Measurements from ENCODE around the gene IGSF3.
A peak's percentile ranks its signal among the peaks of the same experiment; 100 is the strongest.
"Not testable (repeated sequence)": the region's sequence is repeated elsewhere in the genome, so short reads cannot be mapped to it uniquely, and the experiment has no call there.

The IGSF3 gene

DNA sequence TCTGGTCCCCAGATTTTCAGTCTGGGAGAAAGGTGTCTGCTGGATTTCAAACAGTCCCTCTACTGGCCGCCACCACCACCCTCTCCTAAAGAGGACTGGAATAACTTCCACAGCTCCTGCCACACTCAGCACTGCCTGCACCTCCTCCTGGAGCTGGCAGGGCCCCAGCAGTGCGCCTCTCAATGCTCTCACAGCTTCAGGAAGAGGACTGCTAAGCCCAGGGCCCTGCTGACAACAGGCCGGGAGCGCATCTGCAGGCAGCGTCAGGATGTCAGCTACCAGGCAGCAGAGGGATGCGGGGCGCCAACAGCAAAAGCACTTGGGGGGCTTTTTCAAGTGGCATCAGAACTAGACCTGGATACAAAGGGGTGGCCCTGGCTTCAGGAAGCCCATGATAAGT, 40.2 kb downstream of the IGSF3 start:
- DNase-seq = not testable (repeated sequence)

- DNase-seq = not testable (repeated sequence)
Measured at GRCh38 chr1:116626915-116627314, 40.6 kb downstream of the IGSF3 start.

GRCh38 chr1:116625155-116625554, 42.4 kb downstream of the IGSF3 start:
- not testable (repeated sequence) for DNase-seq

DNA sequence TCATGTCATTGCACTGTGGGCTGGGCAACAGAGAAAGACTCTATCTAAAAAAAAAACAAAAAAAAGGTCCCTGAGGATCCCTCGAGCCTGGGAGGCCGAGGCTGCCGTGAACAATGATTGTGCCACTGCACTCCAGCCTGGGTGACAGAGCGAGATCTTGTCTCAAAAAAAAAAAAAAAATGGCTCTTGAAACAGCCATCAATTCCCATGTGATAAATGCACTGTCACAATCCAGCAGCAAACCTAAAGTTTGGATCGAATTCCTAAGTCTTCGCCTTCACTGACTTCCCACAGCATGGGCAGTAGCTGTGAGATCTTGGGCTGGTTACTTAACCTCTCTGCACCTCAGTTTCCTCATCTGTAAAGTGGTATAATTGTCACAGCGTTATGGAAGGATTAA, 43.5 kb downstream of the IGSF3 start:
- no peak for DNase-seq

GRCh38 chr1:116622496-116622895, 45.0 kb downstream of the IGSF3 start:
- not testable (repeated sequence) for DNase-seq

DNA sequence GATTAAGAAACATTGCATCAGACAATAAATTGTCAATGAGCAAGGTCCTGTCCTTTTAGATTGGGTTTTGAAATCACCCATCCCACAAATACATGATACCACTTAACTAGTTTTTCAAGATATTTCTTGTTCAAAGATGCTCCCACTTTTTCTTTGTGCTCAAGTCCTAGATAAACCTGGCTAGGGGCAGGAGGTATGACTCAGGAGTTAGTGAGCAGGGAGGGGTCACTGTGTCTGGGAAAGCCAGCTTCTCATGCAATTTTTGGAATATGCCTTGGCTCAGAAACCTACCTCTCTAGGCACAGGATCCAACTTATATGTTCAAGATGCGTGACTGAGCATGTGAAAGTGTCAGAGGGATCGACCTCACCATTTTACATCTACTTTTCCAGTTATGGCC, 45.8 kb downstream of the IGSF3 start:
- not testable (repeated sequence) for DNase-seq

DNA sequence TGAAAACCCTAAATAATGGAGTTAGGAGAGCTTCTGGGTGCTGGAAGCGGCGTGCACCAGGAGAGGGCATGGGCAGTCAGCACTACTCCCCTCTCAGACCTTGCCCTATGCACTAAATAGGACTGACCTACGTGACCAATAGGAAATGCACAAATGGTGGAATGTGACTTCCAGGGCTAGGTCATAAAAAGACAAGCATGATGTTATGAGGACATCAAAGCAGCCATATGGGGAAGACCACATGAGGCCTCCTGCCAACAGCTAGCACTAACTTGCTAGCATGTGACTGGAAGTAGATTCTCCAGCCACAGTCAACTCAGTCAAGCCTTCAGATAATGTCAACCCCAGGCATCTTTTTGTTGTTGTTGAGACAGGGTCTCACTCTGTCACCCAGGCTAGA, 47.1 kb downstream of the IGSF3 start:
- not testable (repeated sequence) for DNase-seq

DNA sequence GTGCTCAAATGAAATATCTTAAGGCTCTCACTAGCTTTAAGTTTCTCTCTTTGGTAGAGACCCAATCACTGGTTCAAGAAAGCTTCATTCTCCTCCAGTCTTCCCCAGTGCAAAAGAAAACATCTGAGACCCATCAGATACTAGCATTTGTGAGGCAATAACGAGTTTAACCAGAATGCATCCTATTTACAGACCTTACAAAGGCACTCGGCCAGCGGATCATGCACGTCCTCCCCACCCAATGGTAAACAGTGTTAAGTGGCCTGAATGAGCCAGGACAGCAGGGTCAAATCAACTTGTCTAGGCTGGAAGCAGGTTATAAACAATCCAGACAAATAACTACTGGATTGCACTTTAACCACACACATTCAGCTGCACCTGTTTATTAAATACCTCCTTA, 48.4 kb downstream of the IGSF3 start:
- not testable (repeated sequence) for DNase-seq

- DNase-seq = not testable (repeated sequence)
Measured at GRCh38 chr1:116617808-116618207, 49.7 kb downstream of the IGSF3 start.

GRCh38 chr1:116613825-116614224, 53.7 kb downstream of the IGSF3 start:
- not testable (repeated sequence) for DNase-seq

DNA sequence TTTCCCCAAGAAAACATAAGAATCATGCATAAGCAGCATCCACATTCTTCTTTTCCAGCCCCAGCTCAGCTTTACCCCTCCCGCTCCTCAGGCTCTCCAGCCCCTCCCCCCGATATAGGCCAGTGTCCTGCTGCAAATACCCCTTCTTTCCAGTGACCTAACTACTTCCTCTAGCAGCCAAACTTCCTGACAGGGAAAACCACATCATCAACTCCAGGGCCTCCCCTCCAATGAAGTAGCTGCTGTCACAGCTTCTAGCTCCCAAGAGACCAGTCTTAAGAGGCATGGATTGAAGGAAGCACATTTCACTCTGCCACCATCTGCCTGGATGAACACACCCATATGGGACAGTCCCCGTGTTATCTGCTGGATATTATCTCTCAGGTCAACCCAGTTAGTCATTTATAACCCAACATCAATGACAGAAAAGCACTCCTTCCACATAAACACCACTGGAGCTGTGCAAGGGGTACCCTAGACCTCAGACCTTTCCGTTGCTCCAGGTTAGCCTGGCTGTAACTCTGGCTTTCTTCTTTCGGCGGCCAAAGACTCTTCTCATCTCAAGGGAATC, 57.6 kb downstream of the IGSF3 start:
- not testable (repeated sequence) for DNase-seq

- DNase-seq = not testable (repeated sequence)
Measured at GRCh38 chr1:116608841-116609240, 58.7 kb downstream of the IGSF3 start.

DNA sequence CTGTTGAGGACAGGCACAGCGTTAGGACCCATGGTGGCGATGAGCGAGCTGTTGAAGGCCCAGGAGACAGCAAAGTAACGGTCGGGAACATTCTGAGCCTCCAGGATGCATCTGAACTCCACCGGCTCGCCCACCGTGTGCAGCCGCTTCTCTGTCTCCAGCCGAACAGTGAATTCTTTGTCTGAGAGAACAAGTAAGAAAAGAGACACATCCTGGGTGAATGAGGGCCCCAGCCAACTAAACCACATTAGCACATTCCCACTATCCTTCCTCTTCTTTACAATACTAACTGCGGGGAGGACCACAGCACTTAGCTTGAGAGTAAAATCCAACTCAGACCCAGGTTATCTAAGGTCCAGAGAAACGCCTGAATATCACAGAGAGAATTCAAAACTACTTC, 59.4 kb downstream of the IGSF3 start:
- not testable (repeated sequence) for DNase-seq

DNA sequence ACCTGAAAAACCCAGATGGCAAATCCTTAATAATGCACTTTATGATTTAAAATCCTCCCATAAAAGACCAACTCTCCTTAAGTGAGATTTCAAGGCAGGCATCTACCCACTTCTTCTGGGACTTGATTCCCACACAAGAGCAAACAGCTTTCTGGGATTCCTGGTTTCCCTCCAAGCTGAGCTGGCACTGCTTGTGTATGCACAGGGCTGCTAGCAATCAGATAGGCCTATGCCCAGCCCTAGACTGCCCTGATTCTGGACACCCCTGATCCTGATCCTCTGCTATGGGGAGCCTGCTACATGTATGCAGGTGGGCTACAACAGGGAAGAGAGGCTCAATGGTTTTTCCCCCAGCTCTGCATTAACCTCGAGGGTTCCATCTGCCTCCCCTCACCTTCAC, 60.1 kb downstream of the IGSF3 start:
- not testable (repeated sequence) for DNase-seq

- DNase-seq = not testable (repeated sequence)
Measured at GRCh38 chr1:116606067-116606466, 61.5 kb downstream of the IGSF3 start.

DNA sequence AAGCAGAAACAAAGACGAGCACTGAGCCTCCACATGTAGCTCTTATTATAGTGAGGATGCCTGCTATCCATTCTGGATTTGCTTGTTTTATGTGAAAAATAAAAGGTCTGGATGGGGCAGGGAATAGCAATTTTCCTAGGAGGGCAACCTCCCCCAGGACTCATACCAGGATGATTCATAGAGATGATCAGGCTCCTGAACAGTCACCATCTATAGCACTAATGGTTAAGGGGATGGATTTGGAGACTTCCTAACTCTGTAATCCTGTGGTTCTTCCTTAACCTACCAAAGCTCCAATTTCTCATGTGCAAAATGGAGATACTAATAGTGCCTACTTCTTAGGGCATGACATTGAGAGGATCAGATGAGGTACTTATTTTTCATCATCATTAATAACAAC, 62.2 kb downstream of the IGSF3 start:
- no peak for DNase-seq

- not testable (repeated sequence) for DNase-seq
Measured at GRCh38 chr1:116604408-116604807, 63.1 kb downstream of the IGSF3 start.

DNA sequence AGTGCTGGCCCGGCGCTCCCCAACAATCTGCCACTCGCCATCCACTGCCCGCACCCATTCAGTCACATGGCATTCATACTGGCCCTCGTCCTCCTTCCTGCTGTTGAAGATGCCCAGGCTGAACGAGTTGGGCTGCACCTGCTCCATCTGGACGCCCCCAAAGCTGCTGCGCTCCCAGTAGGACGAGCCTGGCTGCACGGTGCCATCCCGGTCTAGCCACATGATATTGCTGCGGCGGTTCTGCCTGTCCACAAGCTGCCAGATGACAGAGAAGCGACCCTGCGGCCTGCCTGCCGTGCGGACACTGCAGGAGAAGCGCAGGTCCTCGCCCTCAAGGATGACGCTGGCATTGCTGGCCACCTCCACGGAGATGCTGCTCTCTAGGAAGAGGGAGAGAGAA, 63.9 kb downstream of the IGSF3 start:
- not testable (repeated sequence) for DNase-seq

GRCh38 chr1:116599369-116599768, 68.2 kb downstream of the IGSF3 start:
- not testable (repeated sequence) for DNase-seq

- DNase-seq = not testable (repeated sequence)
Measured at GRCh38 chr1:116598420-116599036, 69.0 kb downstream of the IGSF3 start.

GRCh38 chr1:116597388-116597787, 70.1 kb downstream of the IGSF3 start:
- not testable (repeated sequence) for DNase-seq

DNA sequence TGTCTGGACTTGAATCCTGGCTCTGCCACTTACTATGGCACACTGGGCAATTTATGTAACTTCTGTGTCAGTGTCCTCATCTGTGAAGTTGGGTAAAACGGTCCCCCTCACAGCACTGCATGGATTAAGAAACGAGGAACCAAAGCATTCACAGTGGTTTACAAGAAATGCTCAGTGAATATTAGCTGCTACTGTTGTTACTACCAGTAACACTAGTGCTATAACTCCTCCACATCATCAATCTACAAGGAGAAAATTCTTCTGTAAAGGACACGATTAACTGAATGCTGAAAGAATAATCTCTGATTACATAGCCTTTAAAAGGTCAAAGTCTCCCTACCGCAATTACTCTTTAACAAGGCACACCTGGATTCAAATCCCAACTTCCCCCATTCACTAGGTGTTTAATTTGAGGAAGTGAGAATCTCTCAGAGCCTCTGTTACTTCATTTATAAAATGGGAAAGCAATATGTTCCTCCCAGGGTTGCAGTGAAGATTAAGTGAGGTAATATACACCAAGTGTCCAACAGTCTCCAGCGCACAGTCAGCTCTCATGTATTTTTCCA, 70.7 kb downstream of the IGSF3 start:
- DNase-seq = not testable (repeated sequence)

DNA sequence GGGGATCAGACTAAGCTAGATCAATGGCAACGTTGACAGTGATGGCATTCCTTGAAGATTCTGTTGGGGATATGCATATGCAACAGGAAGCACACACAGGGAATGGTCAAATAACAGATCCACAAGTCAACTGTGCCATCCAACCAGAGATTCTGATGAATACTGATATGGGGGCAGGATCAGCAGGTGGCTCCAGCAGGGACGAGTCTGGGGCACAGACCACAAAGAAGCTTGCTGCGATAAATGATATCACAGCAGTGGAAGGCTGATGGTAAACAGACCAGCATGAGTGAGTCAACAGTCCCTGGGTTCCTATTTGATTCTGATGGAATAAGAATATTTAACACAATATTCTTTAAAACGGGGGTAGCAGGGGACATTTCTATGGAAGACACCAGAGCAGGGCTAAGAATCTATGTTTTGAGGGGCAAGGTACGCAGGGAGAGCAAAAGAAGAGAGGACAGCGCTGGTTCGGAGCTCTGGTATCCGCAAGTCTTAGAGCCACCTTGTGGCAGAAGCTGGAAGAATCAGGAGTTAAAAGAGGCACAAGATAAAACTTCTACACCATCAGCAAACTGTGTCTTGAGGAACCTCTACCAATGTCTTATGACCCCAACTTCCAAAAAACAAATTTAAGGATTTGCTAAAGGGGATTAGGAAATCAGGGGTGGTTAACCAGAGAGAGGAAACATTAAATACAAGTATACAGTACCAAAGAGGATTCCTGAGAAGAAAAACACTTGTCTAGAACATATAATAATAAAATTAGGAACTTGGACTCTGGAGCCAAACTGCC, 71.4 kb downstream of the IGSF3 start:
- DNase-seq = peak in 1 of 2 donors; percentile 20
